Measurements from ENCODE around the gene DNAI7.

DNA sequence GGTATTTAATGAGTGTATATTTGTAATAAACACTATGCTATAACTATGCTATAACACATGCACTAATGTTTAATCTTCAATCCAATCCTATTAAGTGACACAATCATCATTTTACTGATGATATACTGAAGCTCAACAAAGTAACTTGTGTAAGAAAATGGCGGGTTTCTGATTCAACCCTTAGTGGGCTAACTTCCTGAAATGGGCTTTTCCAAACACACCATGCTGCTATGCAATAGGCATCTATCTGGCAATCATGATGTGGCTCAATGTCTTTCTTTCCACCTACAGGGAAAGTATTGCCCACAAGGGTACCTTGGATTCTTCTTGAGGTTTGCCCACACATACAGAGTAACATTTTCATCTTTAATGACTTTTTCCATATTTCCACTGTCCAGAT is 48.3 kb downstream of the DNAI7 start:
- TF ChIP-seq, protein P1, sequence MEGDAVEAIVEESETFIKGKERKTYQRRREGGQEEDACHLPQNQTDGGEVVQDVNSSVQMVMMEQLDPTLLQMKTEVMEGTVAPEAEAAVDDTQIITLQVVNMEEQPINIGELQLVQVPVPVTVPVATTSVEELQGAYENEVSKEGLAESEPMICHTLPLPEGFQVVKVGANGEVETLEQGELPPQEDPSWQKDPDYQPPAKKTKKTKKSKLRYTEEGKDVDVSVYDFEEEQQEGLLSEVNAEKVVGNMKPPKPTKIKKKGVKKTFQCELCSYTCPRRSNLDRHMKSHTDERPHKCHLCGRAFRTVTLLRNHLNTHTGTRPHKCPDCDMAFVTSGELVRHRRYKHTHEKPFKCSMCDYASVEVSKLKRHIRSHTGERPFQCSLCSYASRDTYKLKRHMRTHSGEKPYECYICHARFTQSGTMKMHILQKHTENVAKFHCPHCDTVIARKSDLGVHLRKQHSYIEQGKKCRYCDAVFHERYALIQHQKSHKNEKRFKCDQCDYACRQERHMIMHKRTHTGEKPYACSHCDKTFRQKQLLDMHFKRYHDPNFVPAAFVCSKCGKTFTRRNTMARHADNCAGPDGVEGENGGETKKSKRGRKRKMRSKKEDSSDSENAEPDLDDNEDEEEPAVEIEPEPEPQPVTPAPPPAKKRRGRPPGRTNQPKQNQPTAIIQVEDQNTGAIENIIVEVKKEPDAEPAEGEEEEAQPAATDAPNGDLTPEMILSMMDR (IDR thresholded peaks at IDR 0.05; ENCODE audit: low read length), result no peak
- TF ChIP-seq EZH2 (optimal IDR thresholded peaks at IDR 0.05; ENCODE audit: low read depth, low read length) (no peak), EZH2phosphoT487 (IDR thresholded peaks at IDR 0.05; ENCODE audit: low read length) (no peak)

All from MM.1S (cell line).